CD4-positive, alpha-beta T cell treated with Interleukin-15 for 4 hours (primary cell): ENCODE results near the gene EXOC1.
"Not testable (repeated sequence)": the region's sequence is repeated elsewhere in the genome, so short reads cannot be mapped to it uniquely, and the experiment has no call there.

Source experiments
- DNase-seq: peaks from one replicate; pipeline ENCODE4 v3.0.0-alpha.2; 2020; ENCODE audit warnings: low spot score

EXOC1 gene

GRCh38 chr4:55907469-55907868, 54.0 kb downstream of the EXOC1 start:
- no peak for DNase-seq

- no peak for DNase-seq
Observed at GRCh38 chr4:55910140-55910539, 56.7 kb downstream of the EXOC1 start.

- DNase-seq: no peak
Observed at GRCh38 chr4:55912249-55912648, 58.8 kb downstream of the EXOC1 start.

GRCh38 chr4:55920571-55920970, 67.1 kb downstream of the EXOC1 start:
- DNase-seq: no peak

GRCh38 chr4:55921093-55921492, 67.6 kb downstream of the EXOC1 start:
- DNase-seq: no peak

GRCh38 chr4:55925241-55925640, 71.8 kb downstream of the EXOC1 start:
- DNase-seq: no peak

- no peak for DNase-seq
Observed at GRCh38 chr4:55926610-55927009, 73.2 kb downstream of the EXOC1 start.

GRCh38 chr4:55927803-55928437, 74.5 kb downstream of the EXOC1 start:
- no peak for DNase-seq

- no peak for DNase-seq
Observed at GRCh38 chr4:55928846-55929245, 75.4 kb downstream of the EXOC1 start.

- no peak for DNase-seq
Observed at GRCh38 chr4:55931043-55931442, 77.6 kb downstream of the EXOC1 start.

GRCh38 chr4:55931833-55932232, 78.4 kb downstream of the EXOC1 start:
- no peak for DNase-seq

GRCh38 chr4:55932511-55932910, 79.1 kb downstream of the EXOC1 start:
- no peak for DNase-seq

GRCh38 chr4:55933611-55934010, 80.2 kb downstream of the EXOC1 start:
- no peak for DNase-seq

GRCh38 chr4:55935907-55936306, 82.5 kb downstream of the EXOC1 start:
- not testable (repeated sequence) for DNase-seq

GRCh38 chr4:55938481-55938880, 85.0 kb downstream of the EXOC1 start:
- DNase-seq: no peak

- no peak for DNase-seq
Observed at GRCh38 chr4:55939421-55939820, 86.0 kb downstream of the EXOC1 start.

- no peak for DNase-seq
Observed at GRCh38 chr4:55941881-55942396, 88.5 kb downstream of the EXOC1 start.

- DNase-seq: no peak
Observed at GRCh38 chr4:55947254-55947882, 93.9 kb downstream of the EXOC1 start.

GRCh38 chr4:55947912-55948725, 94.7 kb downstream of the EXOC1 start:
- DNase-seq: peak; percentile 71

GRCh38 chr4:55948726-55949481, 95.5 kb downstream of the EXOC1 start, which contains the start of gene CEP135:
CEP135 (plus strand) TSS chr4:55948945; CDS start chr4:55952131, 3,186 bp downstream.
- peak; percentile 91 for DNase-seq

GRCh38 chr4:55949482-55949802, 96.0 kb downstream of the EXOC1 start:
- DNase-seq: no peak
